ENCODE results near the gene GIPR.

GIPR gene

GRCh38 chr19:45637890-45638667 lies 29.9 kb upstream of the GIPR start:
- peaks cover 9 to 26% of the 10 kb centered on the region in 2 donors for H3K27me3 ChIP-seq (ENCODE audit: control insufficient read depth in 1 of 2, insufficient read depth in 2 of 2, low read length in 2 of 2)
- no peak overlapping the region for H3K27ac ChIP-seq (ENCODE audit: low read length)
- peaks cover 27% of the 10 kb centered on the region for H3K4me1 ChIP-seq (ENCODE audit: control insufficient read depth, insufficient read depth, low read length)
- no peak overlapping the region for H3K9ac ChIP-seq (ENCODE audit: low read length in 2 of 2)
- no peaks in the 10 kb centered on the region for H3K9me3 ChIP-seq (ENCODE audit: control insufficient read depth in 2 of 2, low read length in 2 of 2)
- H3K36me3 ChIP-seq (ENCODE audit: control insufficient read depth in 2 of 2, insufficient read depth in 2 of 2, low read length in 2 of 2), result no peaks in the 10 kb centered on the region
- H3K4me3 ChIP-seq (ENCODE audit: low read length in 2 of 2), result peak overlapping the region in 1 of 2 donors; percentile 83

- H3K27ac ChIP-seq (ENCODE audit: low read length), result no peak within 1 kb of the TSS
- no peaks in the 10 kb centered on the region for H3K9me3 ChIP-seq (ENCODE audit: control insufficient read depth in 2 of 2, low read length in 2 of 2)
- peaks cover 30% of the 10 kb centered on the region for H3K4me1 ChIP-seq (ENCODE audit: control insufficient read depth, insufficient read depth, low read length)
- peak within 1 kb of the TSS; percentile 55 to 64 for H3K9ac ChIP-seq (ENCODE audit: low read length in 2 of 2)
- no peaks in the 10 kb centered on the region for H3K36me3 ChIP-seq (ENCODE audit: control insufficient read depth in 2 of 2, insufficient read depth in 2 of 2, low read length in 2 of 2)
- H3K27me3 ChIP-seq (ENCODE audit: control insufficient read depth in 1 of 2, insufficient read depth in 2 of 2, low read length in 2 of 2), result peaks cover 16 to 35% of the 10 kb centered on the region in 2 donors
- peak within 1 kb of the TSS; percentile 67 to 83 for H3K4me3 ChIP-seq (ENCODE audit: low read length in 2 of 2)
Measured at GRCh38 chr19:45638930-45639729, 28.9 kb upstream of the GIPR start, which contains the start of gene EML2. Gene EML2 (minus strand): TSS chr19:45639397. CDS start chr19:45639376, 21 bp downstream.

DNA sequence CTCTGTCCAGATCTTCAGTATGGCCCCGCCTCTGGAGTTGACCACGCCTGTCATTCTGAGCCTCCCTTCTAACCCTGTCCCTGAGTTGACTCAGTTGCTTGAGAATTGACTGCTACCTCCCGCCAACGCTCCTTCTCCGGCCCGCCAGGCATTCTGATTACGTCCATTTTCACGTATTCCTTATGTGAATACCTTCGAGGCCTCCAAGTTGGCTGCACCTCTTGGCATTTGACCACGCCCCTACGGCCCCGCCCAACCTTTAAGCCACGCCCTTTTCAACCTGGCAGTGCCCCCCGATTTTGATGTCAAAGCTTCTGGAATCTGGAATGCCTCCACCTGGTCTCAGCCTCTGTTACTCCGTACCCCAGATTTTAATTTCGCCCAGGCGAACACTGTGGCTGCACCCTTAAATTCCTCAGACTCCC lies 27.2 kb upstream of the GIPR start:
- H3K9ac ChIP-seq (ENCODE audit: low read length in 2 of 2), result no peak overlapping the region
- no peak overlapping the region for H3K27ac ChIP-seq (ENCODE audit: low read length)
- peak overlapping the region in 1 of 2 donors; percentile 60 for H3K4me3 ChIP-seq (ENCODE audit: low read length in 2 of 2)
- no peaks in the 10 kb centered on the region for H3K9me3 ChIP-seq (ENCODE audit: control insufficient read depth in 2 of 2, low read length in 2 of 2)
- peaks cover 33% of the 10 kb centered on the region for H3K4me1 ChIP-seq (ENCODE audit: control insufficient read depth, insufficient read depth, low read length)
- H3K27me3 ChIP-seq (ENCODE audit: control insufficient read depth in 1 of 2, insufficient read depth in 2 of 2, low read length in 2 of 2), result peaks cover 24 to 53% of the 10 kb centered on the region in 2 donors
- no peaks in the 10 kb centered on the region for H3K36me3 ChIP-seq (ENCODE audit: control insufficient read depth in 2 of 2, insufficient read depth in 2 of 2, low read length in 2 of 2)

DNA sequence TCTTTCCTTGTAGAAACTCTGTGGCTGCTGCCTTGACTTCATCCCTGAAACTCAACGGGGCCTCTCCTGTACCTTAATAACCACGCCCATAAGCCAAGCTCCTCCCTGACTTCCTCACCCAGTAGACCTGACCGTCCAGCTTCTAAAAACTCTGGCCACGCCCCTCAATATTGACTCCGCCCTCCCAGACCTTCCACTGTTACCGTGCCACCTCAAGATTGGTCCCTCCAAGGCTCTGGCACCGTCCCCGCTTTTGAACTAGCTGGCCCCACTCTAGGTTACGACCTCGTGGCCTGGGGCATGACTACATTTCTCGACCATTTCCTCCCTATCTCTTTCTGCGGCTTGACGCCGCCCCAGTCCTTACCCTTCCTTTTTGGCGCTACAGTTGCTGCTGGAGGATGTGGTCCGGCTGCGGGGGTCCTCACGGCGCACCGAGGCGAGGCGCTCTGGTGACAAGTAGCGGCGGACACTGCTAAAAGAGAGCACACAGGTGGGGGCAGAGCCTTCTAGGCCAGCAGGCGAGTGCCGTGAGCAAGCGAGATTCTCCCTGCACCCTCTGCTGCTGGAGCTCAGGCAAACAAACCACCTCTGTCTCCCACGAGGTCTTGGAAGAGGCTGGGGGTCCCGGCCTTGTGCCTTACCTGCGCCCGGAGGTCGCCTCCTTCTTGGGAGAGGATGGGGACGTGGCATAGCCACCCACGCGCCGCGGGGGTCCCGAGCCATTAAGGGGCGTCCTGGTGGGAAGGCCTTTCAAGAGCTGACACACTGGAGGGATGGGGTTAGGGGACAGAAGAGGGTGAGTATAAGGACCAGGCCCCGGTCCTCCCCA lies 26.5 kb upstream of the GIPR start:
- H3K9ac ChIP-seq (ENCODE audit: low read length in 2 of 2), result no peak overlapping the region
- peaks cover 31 to 58% of the 10 kb centered on the region in 2 donors for H3K27me3 ChIP-seq (ENCODE audit: control insufficient read depth in 1 of 2, insufficient read depth in 2 of 2, low read length in 2 of 2)
- H3K4me1 ChIP-seq (ENCODE audit: control insufficient read depth, insufficient read depth, low read length), result peaks cover 37% of the 10 kb centered on the region

DNA sequence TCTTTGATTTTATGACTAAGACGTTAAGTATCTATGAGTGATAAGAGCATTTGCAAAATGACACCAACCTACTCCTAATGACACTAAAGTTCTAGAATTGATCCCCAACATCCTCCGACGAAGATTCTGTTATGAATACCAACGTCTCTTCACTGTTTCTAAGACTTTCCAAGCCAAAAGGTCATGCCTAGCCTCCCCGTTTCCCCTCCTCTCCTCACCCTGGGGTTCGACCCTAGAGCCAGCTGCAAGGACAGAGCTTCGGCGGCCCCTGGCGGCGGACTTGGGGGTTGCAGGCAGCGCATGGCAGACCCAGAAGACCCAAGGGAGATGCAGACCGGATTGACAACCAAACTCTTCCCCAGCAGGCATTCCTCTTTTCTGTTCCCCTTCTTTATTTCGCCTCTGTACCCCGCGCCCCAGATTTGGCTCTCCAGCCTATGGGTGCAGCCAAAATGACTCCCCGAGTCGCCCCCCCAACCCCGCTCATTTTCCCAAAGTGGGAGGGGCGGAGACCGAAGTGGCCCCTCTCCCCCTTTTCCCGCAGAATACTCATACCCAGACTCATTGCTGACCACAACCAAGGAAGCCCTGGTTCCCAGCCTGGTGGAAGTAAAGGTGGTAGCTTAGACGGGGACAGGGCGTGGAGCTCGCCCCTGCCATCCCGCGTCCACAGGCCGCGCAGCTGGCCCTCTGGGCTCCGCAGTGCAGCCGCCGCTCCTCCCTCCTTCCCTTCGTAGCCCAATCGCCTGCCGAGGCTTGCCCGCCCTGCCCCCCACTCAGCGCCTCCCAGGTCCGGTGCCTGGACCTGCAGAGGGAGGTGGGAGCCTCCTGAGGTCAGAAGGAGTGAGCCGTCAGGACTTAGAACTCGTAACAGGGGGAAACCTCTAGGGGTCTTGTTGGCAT lies 24.7 kb upstream of the GIPR start:
- Histone ChIP-seq H3K36me3 (ENCODE audit: control insufficient read depth in 2 of 2, insufficient read depth in 2 of 2, low read length in 2 of 2) (no peaks in the 10 kb centered on the region), H3K9me3 (ENCODE audit: control insufficient read depth in 2 of 2, low read length in 2 of 2) (no peaks in the 10 kb centered on the region), H3K27ac (ENCODE audit: low read length) (no peak overlapping the region), H3K4me3 (ENCODE audit: low read length in 2 of 2) (peak overlapping the region in 1 of 2 donors; percentile 35), H3K27me3 (ENCODE audit: control insufficient read depth in 1 of 2, insufficient read depth in 2 of 2, low read length in 2 of 2) (peaks cover 31 to 60% of the 10 kb centered on the region in 2 donors), H3K4me1 (ENCODE audit: control insufficient read depth, insufficient read depth, low read length) (peaks cover 37% of the 10 kb centered on the region), H3K9ac (ENCODE audit: low read length in 2 of 2) (no peak overlapping the region)

More for the DNA sequence above, 26.5 kb upstream of the GIPR start:
- Histone ChIP-seq H3K27ac (ENCODE audit: low read length) (no peak overlapping the region), H3K36me3 (ENCODE audit: control insufficient read depth in 2 of 2, insufficient read depth in 2 of 2, low read length in 2 of 2) (no peaks in the 10 kb centered on the region), H3K4me3 (ENCODE audit: low read length in 2 of 2) (peak overlapping the region; percentile 38 to 60), H3K9me3 (ENCODE audit: control insufficient read depth in 2 of 2, low read length in 2 of 2) (no peaks in the 10 kb centered on the region)

DNA sequence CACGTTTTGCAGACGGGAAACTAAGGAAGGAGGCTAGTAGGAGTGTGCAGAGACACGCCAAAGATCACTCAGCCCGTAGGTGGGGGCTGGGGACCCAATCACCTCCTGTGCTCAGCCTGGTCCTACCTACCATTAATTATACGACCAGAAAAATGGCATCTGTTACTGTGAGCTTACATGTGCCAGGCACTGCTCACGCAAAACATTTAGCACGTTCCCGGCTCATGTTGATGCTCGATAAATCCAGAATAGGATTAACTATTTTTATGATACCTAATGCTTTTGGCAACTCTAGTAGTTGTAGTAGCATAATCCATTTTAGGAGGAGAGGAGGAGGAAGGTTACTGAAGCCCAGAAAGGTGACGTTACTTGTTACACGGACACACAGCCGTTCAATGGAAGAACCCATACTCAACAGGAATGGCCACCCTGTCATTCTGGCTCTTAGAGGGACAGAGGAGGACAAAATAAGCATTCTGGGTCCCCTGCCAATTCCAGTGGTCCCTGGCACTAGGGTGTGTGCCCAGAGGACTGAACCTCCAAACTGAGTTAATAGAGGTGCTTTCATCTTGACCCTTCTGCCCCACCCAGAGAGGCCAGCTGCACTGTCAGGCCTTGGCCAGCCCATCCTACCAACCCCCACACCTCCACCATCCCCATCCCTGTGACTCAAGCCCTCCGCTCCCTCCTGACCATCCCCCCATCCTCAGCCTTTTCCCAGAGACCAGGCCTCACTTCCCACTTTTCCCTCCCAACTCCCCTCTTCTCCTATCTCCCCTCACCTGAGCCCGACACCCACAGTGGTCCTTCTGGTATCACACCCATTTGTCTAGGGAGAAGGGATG lies 23.9 kb upstream of the GIPR start:
- Histone ChIP-seq H3K9ac (ENCODE audit: low read length in 2 of 2) (no peak overlapping the region), H3K27ac (ENCODE audit: low read length) (no peak overlapping the region), H3K27me3 (ENCODE audit: control insufficient read depth in 1 of 2, insufficient read depth in 2 of 2, low read length in 2 of 2) (peaks cover 31 to 55% of the 10 kb centered on the region in 2 donors), H3K4me3 (ENCODE audit: low read length in 2 of 2) (no peak overlapping the region), H3K36me3 (ENCODE audit: control insufficient read depth in 2 of 2, insufficient read depth in 2 of 2, low read length in 2 of 2) (no peaks in the 10 kb centered on the region), H3K9me3 (ENCODE audit: control insufficient read depth in 2 of 2, low read length in 2 of 2) (no peaks in the 10 kb centered on the region), H3K4me1 (ENCODE audit: control insufficient read depth, insufficient read depth, low read length) (peaks cover 31% of the 10 kb centered on the region)

- Histone ChIP-seq H3K9ac (ENCODE audit: low read length in 2 of 2) (no peak overlapping the region), H3K36me3 (ENCODE audit: control insufficient read depth in 2 of 2, insufficient read depth in 2 of 2, low read length in 2 of 2) (no peaks in the 10 kb centered on the region), H3K4me1 (ENCODE audit: control insufficient read depth, insufficient read depth, low read length) (peaks cover 29% of the 10 kb centered on the region), H3K27ac (ENCODE audit: low read length) (no peak overlapping the region), H3K9me3 (ENCODE audit: control insufficient read depth in 2 of 2, low read length in 2 of 2) (no peaks in the 10 kb centered on the region), H3K27me3 (ENCODE audit: control insufficient read depth in 1 of 2, insufficient read depth in 2 of 2, low read length in 2 of 2) (peaks cover 30 to 55% of the 10 kb centered on the region in 2 donors), H3K4me3 (ENCODE audit: low read length in 2 of 2) (peak overlapping the region in 1 of 2 donors; percentile 62)
Measured at GRCh38 chr19:45645068-45645630, 22.9 kb upstream of the GIPR start.

DNA sequence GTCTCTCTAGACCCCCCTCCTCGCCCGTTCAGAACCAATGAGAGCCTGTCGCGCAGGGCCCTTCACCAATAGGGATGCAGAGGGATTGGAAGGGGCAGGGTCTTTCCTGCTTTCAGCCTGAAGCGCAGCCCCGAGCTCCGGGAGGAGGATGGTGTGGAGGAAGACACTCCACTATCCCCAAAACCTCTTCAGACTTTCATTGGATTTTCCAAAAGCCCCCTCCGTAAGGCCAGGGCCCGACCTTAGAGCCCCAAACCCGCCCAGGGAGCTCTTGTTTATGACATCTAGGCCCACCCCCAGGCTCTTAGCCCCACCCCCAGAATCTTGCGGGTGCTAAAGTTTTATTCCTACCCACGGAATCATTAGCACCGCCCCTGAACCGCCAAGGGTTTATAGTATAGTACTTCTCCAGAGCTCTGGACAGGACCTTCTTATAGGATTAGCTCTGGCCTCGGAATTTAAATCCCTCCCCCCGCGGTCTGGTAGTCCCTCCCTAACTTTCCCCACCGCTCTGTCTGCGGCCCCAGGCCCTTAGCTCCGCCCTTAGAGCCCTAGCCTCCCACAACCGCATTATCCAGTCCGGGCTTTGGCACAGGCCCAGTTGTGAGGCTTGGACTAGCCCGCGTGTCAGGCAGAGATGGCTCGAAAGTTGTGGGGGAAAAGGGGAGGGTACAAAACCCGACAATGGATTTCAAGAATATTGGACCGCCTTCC lies 22.2 kb upstream of the GIPR start:
- Histone ChIP-seq H3K36me3 (ENCODE audit: control insufficient read depth in 2 of 2, insufficient read depth in 2 of 2, low read length in 2 of 2) (no peaks in the 10 kb centered on the region), H3K9me3 (ENCODE audit: control insufficient read depth in 2 of 2, low read length in 2 of 2) (no peaks in the 10 kb centered on the region), H3K4me3 (ENCODE audit: low read length in 2 of 2) (peak overlapping the region; percentile 4 to 62), H3K27ac (ENCODE audit: low read length) (no peak overlapping the region), H3K4me1 (ENCODE audit: control insufficient read depth, insufficient read depth, low read length) (peaks cover 29% of the 10 kb centered on the region), H3K9ac (ENCODE audit: low read length in 2 of 2) (no peak overlapping the region), H3K27me3 (ENCODE audit: control insufficient read depth in 1 of 2, insufficient read depth in 2 of 2, low read length in 2 of 2) (peaks cover 29 to 54% of the 10 kb centered on the region in 2 donors)
